Hematopoietic multipotent progenitor cell (in vitro differentiated cells): ENCODE results near the gene DDX20. TPM values are rescaled to one million over a fixed set of nuclear protein-coding genes. Genes with fewer than 3 reads are reported as not detected.

Source experiments
- DNase-seq, 3 donors: peaks; one replicate each; pipeline ENCODE4 v3.0.0-alpha.2; 2011 to 2015; ENCODE audit warnings: low read depth in 2 of 3, low spot score in 2 of 3
- total RNA-seq: library from RNA; depleted of rRNA; stranded (reverse); fragments of >200 nt; gene quantifications from one replicate; pipeline ENCODE4 v1.2.3, GENCODE V29; 2012

The DDX20 gene
- total RNA-seq: 9.4 TPM

- peak; percentile 86 to 98 (median 96) for DNase-seq
These were observed at the start of gene DDX20 for GRCh38 chr1:111755331-111756123. DDX20 (plus strand) TSS chr1:111755901; CDS start chr1:111755925, 24 bp downstream.

- DNase-seq: no peak
These were observed 48.8 kb upstream of the DDX20 start for GRCh38 chr1:111706921-111707320.

GRCh38 chr1:111707906-111708305 is 47.8 kb upstream of the DDX20 start:
- DNase-seq: no peak

GRCh38 chr1:111709986-111710385 is 45.7 kb upstream of the DDX20 start:
- DNase-seq: no peak

- no peak for DNase-seq
These were observed 39.4 kb upstream of the DDX20 start for GRCh38 chr1:111716333-111716732.

GRCh38 chr1:111717450-111717849 is 38.3 kb upstream of the DDX20 start:
- no peak for DNase-seq

GRCh38 chr1:111719135-111719534 is 36.6 kb upstream of the DDX20 start:
- DNase-seq: no peak

- DNase-seq: no peak
These were observed 36.0 kb upstream of the DDX20 start for GRCh38 chr1:111719674-111720132.

GRCh38 chr1:111720274-111720976 is 35.3 kb upstream of the DDX20 start:
- no peak for DNase-seq

- no peak for DNase-seq
These were observed 34.5 kb upstream of the DDX20 start for GRCh38 chr1:111720977-111721786.

GRCh38 chr1:111723091-111723806 is 32.5 kb upstream of the DDX20 start:
- peak in 1 of 3 donors; percentile 22 for DNase-seq

- DNase-seq: no peak
These were observed 31.8 kb upstream of the DDX20 start for GRCh38 chr1:111723871-111724270.

- DNase-seq: no peak
These were observed 30.5 kb upstream of the DDX20 start for GRCh38 chr1:111725192-111725591.

GRCh38 chr1:111727056-111727455 is 28.6 kb upstream of the DDX20 start:
- DNase-seq: no peak

- no peak for DNase-seq
These were observed 26.3 kb upstream of the DDX20 start for GRCh38 chr1:111729271-111729921.

GRCh38 chr1:111729946-111730681 is 25.6 kb upstream of the DDX20 start:
- no peak for DNase-seq

GRCh38 chr1:111730706-111731105 is 25.0 kb upstream of the DDX20 start:
- no peak for DNase-seq

- DNase-seq: no peak
These were observed 23.7 kb upstream of the DDX20 start for GRCh38 chr1:111731956-111732355.

- no peak for DNase-seq
These were observed 23.0 kb upstream of the DDX20 start for GRCh38 chr1:111732718-111733117.
